ENCODE data around the gene SV2B. TPM values are rescaled to one million over a fixed set of nuclear protein-coding genes. Genes with fewer than 3 reads are reported as not detected.

Gene SV2B
- total and polyA plus RNA-seq, 2 donors (not counting 3 experiments of a cell fraction or from before 2014, with no cell fraction given) = not detected

DNA sequence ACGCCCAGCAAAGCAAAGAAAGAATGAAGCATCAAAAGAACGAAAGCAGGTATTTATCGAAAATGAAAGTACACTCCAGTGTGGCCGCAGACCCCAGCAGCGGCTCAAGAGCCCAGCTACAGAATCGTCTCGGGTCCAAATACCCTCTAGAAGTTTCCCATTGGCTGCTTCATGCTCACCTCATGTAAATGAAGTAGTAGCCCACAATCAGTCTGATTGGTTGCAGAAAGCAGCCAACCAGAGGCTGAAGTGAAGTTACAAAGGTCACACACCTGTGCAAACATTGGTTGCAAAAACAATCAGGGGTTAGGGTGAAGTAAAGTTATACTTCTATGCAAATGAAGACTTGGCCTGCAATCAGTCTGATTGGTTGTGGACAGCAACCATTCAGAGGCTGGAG, 32.0 kb downstream of the SV2B start:
- CTCF ChIA-PET = no interaction called here
- no peaks in the 10 kb centered on the region for H3K4me1 ChIP-seq (ENCODE audit: control insufficient read depth, extremely low read depth, insufficient read depth, low read length)
- dilution Hi-C loops (cut with MboI; ENCODE audit: extremely low pct_ligation_motif_present, low sequenced_read_pairs) = no loop called here
- no peak for DNase-seq (ENCODE audit: low read depth, low spot score)
- H3K4me3 ChIP-seq (replicated peaks in 1 of 3; ENCODE audit: insufficient read depth in 1 of 3, low read depth in 1 of 3, low read length in 3 of 3) = no peak overlapping the region
- intact Hi-C loops (cut with micrococcal nuclease) = no loop called here
- no peaks in the 10 kb centered on the region for H3K36me3 ChIP-seq (ENCODE audit: control insufficient read depth in 2 of 2, extremely low read depth in 1 of 2, insufficient read depth in 2 of 2, low read length in 2 of 2)
- no peak overlapping the region for H3K27ac ChIP-seq (ENCODE audit: insufficient read depth, low read depth, low read length)
- POLR2A ChIA-PET = no interaction called here
- H3K79me2 ChIP-seq (ENCODE audit: control insufficient read depth, insufficient read depth, low read length) = no peaks in the 10 kb centered on the region
- no peak overlapping the region for H3K4me2 ChIP-seq (ENCODE audit: insufficient read depth, low read length)
- no peak overlapping the region for H2AFZ ChIP-seq (ENCODE audit: low read depth, low read length)
- H4K20me1 ChIP-seq (replicated peaks; ENCODE audit: control insufficient read depth, extremely low read depth, insufficient read depth, low read length) = no peaks in the 10 kb centered on the region
- no peaks in the 10 kb centered on the region for H3K27me3 ChIP-seq (ENCODE audit: control insufficient read depth in 2 of 2, insufficient read depth in 2 of 2, low read length in 2 of 2)
- TF ChIP-seq FOS (IDR thresholded peaks at IDR 0.05; ENCODE audit: borderline replicate concordance, insufficient read depth, low read length) (no peak), EZH2 (IDR thresholded peaks at IDR 0.05; ENCODE audit: borderline replicate concordance, low read depth, low read length, severe bottlenecking) (no peak), GATA2 (IDR thresholded peaks at IDR 0.05; ENCODE audit: insufficient read depth, insufficient read length, low read depth, low read length) (no peak), POLR2AphosphoS5 (IDR thresholded peaks at IDR 0.05; ENCODE audit: insufficient read depth, low read depth, low read length) (no peak), MYC (IDR thresholded peaks at IDR 0.05; ENCODE audit: low read depth, low read length) (no peak), JUN (IDR thresholded peaks at IDR 0.05; ENCODE audit: borderline replicate concordance, insufficient read depth, insufficient read length, low read depth) (no peak)
- TF ChIP-seq, protein P1, sequence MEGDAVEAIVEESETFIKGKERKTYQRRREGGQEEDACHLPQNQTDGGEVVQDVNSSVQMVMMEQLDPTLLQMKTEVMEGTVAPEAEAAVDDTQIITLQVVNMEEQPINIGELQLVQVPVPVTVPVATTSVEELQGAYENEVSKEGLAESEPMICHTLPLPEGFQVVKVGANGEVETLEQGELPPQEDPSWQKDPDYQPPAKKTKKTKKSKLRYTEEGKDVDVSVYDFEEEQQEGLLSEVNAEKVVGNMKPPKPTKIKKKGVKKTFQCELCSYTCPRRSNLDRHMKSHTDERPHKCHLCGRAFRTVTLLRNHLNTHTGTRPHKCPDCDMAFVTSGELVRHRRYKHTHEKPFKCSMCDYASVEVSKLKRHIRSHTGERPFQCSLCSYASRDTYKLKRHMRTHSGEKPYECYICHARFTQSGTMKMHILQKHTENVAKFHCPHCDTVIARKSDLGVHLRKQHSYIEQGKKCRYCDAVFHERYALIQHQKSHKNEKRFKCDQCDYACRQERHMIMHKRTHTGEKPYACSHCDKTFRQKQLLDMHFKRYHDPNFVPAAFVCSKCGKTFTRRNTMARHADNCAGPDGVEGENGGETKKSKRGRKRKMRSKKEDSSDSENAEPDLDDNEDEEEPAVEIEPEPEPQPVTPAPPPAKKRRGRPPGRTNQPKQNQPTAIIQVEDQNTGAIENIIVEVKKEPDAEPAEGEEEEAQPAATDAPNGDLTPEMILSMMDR (IDR thresholded peaks at IDR 0.05; ENCODE audit: extremely low read depth in 1 of 2, insufficient read depth in 1 of 2, low read depth in 1 of 2, low read length in 2 of 2) = no peak
- TF ChIP-seq, protein P2, sequence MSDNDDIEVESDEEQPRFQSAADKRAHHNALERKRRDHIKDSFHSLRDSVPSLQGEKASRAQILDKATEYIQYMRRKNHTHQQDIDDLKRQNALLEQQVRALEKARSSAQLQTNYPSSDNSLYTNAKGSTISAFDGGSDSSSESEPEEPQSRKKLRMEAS (IDR thresholded peaks at IDR 0.05; ENCODE audit: insufficient read depth, insufficient read length) = no peak
- FAIRE-seq = no peak
- no TSS peak for BruUV-seq (replicated peaks)
- H3K9ac ChIP-seq (replicated peaks; ENCODE audit: extremely low read depth, insufficient read depth, low read length) = no peak overlapping the region
- H3K9me3 ChIP-seq (replicated peaks; ENCODE audit: control insufficient read depth, insufficient read depth, low read length) = no peaks in the 10 kb centered on the region
- H3K9me1 ChIP-seq (replicated peaks; ENCODE audit: control insufficient read depth, extremely low read depth, insufficient read depth, low read length) = no peaks in the 10 kb centered on the region
